Inferior parietal cortex (tissue), 1 donor: ENCODE measurements around the gene NR2F2.

Experiments used
- DNase-seq: peaks from one replicate; pipeline ENCODE4 v3.0.0-alpha.2; 2016; ENCODE audit errors: extremely low spot score

The NR2F2 gene

DNA sequence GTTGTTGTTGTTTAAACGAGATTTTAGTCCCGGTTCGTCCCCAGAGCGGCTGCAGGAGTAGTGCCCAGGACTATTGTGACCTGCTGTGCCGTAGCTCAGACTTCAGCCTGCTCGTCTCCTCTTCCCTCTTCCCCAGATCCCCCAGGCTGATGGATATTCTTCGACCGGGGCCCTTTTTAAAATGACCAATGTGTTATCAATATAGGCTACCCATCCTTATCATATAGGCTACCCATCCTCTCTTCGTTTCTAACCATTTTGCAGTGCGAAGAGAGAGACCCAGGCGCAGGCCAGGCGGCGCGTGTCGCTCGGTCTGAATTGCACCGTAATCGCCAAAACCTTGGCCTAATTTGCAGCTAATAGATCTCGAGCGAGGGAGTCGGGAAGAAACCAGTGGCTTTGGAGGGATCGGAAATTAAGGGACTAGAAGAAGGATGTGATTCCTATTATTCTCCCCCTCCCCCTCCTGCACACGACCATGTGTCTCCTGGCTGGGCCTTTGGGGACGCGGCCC lies 23.0 kb downstream of the NR2F2 start:
- no peak for DNase-seq

DNA sequence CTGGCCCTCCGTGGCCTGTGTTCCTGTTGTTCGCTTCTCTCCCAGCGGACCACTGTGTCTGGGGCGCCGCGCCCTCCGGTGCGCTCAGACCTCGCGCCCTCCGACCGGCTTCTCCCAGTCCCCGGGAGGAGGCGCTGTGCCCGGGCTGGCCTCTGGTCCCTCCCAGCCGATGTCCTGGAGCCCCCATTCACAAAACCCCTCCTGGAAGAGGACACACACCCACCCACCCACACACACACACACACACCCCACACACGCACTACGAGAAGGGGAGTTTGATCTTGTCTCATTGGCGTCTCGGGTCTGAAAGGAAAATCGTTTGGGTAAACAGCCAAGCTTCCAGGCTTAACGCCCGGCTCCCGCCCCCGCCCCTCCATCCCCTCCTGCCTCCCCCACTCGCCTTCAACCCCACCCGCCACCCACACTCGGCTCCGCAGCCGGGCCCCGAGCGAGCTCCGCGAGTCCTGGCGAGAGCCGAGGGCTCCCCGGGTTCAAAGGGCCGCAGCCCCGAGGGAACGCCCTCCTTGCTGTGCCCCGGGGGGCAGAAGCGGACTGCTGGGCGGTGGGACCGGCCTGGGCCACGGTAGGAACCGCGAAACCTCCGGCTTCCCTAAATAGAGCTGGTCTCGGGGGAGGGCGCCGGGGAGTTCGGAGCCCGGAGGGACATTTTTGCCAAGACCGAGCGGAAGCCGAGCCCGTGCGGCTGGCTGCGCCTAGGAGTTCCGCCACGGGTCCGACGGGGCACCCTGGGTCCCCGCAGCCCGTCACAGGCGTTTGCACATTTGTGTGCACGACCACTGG lies 23.6 kb downstream of the NR2F2 start:
- no peak for DNase-seq

DNA sequence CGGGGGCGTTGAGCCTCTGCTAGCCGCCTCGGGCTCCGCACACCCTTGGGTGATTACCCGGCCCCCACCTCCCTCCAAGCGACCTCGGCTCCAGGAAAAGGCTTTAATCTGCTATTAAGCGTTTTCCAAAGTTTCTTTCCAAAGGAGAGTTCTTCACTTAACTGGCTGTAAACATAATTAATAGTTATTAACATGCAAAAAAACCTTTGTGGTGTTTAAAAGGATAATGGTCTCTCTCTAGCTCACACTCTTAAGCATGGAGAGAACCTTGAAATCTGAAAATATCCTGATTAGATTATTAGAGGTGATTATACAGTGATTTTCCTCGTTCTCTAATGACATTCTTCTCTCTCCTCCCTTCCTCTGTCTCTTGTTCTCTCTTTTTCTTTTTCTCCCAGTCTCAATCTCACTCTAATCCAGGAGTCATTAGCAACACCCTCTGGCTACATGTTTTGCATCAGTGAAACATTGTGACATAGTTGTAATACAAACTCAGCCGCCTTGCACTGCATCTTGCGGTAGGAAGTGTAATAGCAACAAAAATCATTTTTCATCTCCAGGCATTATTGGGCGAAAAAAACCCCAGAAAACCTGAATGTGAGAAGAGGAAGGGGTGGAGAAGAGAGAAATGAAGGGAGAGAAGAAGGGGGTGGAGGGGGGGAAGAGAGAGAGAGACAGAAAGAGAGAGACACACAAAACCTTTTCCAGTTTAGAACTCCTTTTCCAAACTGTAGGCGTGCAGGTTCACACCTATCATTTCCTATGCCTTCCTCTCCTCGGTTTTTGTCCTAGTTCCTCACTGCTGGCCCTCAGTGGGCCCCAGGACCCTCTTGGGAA lies 24.4 kb downstream of the NR2F2 start:
- no peak for DNase-seq

DNA sequence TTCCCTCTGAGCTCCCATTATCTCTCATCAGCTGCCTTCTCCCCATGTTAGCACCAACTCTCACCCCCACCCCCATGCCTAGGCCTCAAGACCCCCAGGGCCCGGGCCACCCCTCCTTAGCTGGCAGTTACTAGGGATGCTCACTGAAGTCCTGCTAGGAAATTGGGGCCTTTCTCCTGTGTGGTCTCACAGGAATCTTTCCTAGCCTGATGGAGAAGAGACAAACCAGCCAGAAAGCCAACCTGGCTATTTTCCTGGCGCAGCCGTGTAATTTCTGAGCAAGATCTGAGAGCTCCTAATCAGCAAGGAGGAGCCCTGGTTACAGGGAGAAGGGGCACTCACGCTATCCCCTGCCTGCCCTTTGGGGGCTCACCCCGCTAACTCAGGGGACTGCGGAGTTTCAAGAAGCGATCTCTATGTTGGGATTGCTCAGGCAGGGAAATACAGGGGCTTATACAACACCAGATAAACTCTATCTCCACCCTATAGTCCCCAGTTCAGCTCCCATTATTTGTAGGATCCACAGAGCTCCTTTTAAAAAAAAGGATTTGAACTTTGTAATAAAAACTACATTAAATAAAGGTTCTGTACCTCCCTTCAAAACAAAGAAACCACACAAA lies 25.2 kb downstream of the NR2F2 start:
- DNase-seq, result no peak

DNA sequence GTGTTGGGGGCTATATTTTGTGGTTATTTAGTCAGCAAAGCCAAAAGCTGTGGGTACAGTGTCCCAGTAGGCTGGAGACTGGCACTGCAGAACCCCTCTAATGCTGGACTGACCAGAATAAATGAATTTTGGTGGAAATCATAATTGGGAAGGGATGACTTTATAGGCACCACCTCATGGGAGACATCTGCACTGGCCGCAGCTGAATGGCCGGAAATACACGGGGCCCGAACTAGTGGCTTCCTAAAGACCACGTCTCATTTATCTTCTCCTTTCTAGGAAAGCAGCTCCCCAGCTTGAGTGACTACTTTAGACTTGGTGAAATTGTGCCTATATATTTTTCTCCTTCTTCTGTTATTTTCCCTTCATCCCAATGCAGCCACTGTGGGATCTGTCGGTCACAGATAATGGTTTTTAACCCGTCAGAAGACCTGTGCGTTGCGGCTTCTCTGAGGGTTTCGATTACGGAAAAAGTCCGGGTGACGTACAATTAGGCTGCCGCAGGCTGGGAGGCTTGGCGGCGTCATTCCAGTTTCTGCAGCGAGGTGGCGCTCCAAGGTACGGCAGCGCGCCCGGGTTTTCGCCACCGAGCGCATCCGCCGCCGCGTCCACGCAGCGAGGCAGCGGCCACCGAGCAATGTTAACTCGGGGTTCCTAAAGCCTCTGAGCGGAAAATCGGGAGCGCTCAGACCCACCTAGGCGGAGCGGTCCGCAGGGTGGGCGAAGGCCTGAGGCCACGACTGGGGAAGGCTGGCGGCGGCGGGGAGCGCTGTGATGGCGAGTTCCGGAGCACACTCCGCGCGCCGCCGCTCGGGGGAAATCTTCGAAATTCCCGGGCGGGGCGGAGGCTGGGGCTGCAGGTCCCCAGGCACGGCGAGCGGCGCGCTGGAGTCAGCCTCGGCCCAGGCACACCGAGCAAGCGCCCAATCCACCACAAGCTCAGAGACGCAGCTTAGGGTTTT lies 26.3 kb downstream of the NR2F2 start:
- DNase-seq, result peak; percentile 76

DNA sequence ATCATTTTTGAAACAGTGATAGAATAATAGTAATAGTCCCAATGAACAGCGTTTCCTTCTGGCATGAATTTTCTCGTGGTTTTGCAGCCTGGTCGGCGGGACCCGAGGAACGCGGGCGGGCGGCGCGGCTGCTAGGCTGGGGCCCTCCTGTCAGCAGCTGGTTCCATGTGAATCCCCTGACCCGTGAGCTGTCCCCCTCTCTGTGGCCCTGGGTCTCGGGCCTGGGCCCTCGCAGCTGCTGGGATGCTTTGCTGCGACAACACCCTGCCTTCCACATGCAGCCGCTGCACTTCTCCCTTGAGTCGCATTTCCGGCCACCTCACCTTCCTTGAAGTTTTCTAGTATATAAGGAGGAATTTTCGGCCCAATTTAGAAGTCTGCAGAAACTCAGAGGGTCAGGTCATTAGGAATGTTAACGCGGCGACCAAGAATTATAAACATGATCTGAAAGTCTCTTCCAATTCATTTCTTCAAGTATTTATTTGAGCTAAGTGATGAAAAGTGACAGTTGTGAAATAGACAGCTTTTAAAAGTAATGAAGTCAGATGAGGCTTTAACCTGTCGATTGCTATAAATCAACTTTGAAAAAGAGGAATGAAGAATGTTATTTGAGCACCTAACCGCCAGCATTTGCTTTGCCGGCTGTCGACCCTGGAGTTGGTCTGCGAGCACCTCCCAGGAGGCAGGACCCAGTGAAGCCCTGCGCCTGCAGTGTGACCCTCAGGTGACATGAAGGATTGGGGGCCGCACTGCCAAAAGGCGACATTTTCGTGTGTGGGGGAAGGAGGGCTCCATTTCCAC lies 27.7 kb downstream of the NR2F2 start:
- no peak for DNase-seq

DNA sequence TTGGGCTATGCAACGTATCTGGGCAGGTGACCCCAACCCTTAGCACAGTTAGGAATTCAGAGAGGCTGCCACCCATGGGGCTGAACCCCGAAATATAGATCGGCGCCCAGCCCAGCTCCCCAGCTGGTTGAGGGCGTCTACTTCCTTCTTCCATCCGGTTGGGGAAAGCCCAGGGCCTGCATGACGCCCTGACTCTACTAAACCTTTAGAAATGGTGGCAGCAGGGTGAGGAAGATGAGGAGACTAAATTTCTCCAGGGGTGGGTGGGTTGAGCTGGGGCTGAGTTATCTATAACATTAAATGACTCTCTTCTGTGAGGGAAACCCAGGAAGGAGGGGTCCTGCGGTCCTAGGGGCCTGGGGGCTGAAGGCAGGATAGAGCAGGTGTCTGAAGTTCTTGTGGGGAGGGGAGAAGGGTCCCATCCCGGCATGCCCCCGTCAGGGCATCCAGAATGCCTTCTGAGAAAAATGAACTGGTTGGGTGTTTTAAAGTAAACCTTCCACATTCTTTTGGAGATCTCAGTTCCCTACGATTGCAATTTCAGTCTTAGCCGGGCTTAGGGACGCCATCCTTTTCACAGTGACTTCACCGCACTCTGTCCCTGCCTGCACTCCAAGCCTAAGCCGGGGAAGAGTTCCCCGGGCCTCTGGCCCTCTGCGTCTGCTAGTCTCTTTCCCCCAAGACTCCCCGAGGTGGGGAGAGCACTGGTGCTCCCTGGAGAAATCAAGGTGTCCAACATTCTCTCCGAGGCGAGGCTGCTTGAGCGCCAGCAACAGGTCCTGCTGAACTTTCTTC lies 28.5 kb downstream of the NR2F2 start:
- DNase-seq, result no peak

DNA sequence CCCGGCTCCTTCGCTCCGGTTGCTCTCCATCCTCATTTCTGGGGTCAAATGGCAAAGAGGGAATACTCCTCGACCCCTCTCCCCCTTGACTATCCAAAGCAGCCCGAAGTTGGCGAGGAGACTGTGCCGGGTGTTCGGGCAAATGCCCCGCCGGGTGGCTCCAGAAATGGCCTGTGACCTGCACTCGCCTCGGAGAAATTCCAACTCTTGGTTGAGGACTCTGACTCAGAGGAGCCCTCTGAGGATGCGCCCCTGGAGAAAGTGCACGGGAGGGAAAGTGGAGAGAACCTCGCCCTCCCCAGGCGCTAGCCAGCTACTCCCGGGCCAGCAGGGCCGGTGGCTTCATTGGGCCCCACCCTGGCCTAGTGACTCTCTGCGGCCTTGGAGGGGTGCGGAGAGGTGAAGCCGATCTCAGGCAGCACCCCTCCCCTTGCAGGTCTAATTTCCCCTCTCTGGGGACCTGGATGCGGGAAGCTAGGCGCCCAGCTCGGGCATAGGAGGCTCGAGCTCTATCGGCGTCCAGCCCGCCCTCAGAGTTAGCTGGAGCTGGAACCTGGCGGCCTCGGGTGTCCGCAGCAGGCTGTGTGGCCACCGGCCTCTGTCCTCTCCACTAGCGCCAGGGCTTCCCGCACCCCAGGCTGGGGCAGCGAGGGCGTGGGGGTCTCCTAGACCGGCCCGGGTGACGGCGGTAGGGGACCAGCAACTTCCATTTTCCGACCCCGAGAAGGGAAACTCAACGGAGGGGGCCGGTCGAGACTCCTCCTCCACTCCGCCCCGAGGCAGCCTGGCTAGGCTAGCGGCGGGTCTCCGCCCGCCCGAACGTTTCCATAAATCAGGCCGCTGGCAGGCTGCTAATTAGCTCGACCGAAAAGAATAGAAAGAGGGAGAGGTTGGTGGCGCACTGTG lies 29.4 kb downstream of the NR2F2 start:
- DNase-seq, result no peak

DNA sequence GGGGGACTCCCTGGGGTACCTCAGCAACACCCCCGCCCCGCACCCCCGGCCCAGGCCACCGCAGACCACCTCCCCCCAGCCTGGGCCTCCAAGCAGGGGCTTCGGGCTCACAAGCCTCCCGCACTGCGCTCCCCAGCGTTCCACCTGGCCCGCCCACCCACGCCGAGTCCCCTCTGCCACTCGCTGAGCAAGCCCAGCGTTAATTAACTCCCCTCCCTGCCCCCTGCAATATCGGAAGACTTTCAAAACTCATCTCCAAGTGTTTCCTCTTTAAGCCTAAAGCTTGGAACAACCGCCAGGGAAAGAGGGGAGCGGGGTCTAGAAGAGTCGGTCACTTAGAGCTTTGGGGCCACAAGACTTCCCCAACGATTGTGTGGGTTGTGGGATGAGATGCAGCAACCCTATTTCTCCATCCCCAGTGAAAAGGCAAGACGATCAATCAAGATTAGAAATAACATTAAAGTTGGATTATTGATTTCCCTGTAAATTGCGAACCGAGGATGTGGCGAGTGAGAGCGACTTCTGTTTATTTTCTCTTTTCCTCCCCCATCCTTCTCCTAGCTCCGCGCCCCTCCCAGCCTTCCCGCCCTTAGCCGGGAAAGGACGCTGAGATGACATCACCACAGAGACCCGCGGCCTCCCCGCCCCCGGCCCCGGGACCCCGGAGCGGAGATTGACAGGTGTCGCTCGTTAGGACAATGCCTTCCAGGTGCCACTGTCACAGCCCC lies 30.2 kb downstream of the NR2F2 start:
- DNase-seq, result no peak

DNA sequence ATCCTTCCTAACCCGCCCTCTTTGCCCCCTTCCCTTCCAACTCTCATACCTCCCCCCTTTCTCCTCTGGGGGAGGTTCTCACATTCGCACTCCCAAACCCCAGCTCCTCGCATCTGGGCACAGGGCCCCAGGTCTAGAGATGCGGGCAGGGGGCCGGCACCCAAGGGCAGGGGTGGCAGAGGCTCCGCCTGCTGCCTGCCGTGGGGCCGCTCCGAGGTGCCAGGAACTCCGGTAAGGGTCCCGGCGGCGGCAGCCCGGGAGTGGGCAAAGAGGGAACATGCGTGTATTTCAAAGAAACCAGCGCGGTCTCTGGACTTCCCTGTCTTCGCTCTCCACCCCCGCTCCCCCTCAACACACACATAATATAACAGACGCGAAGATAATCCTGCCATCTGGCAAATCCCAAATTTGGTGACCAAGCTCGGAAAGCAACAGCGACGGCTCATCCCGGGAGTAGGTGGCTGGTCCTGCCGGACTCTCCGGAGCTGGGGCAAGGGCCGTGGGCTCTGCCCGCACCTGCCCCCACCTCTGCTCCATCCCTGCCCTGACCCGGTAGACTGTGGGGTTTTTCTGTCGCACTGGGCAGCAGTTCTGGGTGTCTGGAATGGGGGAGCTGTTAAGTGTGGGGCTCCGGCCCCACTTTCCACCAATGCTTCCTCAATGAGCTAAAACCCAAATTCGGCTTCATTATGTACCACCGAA lies 31.0 kb downstream of the NR2F2 start:
- no peak for DNase-seq

DNA sequence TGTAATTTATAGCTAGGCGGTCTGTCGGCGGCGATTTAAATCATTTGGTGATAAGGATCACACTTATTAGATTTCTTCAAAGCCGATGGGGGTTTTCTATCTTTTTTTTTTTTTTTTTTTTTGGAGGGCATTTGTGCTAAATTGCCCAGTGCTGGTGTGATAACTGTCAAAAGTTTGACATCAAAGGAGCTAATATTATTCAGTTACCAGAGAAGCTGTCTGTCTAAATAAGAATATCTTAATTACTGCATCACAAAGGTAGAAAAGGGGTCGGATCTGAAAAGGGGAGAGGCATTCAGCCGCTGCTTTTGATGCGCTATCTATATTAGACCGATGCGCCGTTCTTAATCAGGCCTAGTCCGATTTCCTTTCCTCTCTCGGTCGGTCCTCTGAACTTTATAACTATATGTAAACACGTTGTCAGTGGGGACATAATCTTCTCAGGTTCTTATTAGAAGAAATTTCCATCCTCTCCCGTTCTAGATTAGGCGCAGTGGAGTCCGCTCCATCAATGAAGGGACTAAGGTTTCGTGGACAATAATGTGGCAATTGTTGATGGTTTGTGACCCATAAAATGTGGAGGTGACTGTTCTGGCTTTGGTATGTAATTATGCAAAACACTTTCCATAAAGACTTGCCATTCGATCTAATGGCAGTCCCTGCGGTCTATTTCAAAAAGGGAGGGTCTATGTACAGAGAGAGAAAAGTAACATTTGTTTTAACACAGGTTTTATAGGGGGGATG lies 31.7 kb downstream of the NR2F2 start:
- DNase-seq, result no peak

DNA sequence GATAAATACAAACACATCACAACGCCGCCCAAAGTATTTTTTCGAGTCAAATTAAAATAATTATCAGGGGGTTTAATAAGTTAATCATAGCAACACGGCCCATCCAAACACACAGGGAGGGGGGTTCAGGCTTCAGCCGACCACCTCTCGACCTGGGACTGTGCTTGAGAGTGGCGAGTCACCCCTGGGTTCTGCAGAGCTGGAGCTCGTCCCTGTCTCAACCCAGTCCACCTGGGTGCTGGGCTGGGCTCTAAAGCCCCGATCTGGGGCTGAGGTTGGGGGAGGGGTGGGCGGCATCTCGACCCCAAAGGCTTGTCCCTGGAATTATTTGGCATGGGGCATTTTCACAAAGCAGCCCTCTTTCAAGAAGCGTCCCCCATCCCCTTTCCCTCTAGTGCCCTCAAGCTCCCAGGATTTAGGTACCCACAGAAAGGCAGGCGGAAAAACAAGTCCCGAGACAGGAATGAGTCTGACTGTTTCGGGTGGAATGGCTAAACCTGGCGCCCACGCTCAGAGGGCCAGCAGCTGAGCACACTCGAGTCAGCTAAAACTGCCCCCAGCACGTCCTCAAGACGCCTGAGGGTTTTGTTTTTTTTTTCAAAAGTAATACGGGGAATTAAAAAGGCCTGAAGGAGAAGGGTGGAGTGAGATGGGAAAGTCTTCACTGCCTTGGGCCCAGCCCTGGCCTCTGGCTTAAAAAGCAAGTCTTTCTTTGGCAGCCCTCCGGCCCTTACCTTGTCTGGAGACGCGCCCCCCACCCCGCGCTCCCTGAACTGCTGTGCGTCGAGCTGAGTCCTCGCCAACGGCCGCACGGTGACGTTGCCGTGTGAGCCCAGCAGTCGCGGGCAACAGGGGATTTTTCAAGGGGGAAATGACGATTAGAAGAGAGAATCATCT lies 32.5 kb downstream of the NR2F2 start:
- no peak for DNase-seq

DNA sequence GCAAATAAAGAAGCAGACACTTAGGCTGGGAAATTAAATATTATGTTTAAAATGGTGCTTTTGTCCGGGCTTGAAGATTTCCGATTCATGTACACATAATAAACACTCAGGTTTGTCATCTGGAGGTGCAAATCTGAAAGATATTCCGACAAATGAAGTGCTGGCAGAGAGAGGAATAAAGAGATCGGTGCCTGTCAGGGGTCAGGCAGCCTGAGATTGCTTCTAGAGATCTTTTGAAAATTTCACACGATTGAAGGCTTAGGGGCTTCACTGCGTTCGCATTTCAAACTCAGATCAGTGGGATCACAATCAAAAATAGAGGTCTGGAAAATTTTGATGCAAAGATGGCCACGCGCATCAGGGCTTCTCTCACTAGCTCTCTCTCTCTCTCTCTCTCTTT lies 33.2 kb downstream of the NR2F2 start:
- no peak for DNase-seq

DNA sequence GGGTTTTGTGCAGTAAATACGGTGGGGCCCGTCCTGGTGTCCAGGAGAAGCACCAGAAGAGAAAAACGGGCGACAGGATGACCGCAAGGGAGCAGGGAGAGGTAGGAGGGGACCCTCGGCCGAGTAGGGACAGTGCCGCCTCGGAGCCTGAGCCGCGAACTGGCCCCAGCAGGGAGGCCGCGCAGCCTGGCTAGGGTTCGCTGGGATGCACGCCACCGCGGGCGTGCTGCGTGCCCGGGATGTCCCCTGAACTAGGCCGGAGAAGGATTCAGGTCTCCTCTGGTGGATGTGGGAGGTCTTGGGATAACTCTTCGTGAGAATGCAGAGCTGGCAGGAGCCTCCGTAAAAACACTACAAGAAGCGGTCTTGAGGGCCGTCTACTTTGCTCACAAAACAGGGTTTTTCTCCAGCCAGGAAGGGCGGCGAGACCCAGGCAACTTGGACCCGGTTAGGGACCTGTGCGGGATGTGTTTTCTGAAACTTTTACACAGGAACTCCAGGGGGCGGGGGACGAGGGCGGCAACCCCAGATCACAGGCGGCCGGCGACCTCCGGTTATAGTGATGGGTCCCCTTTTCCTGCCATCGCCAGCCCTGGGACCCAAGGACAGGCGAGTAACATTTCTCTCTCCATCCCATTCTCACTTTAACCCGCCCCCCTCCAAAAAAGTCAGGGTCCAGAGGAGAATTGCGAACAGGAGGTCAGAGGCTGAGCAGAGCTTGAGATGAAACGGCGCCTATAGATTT lies 35.5 kb downstream of the NR2F2 start:
- no peak for DNase-seq

DNA sequence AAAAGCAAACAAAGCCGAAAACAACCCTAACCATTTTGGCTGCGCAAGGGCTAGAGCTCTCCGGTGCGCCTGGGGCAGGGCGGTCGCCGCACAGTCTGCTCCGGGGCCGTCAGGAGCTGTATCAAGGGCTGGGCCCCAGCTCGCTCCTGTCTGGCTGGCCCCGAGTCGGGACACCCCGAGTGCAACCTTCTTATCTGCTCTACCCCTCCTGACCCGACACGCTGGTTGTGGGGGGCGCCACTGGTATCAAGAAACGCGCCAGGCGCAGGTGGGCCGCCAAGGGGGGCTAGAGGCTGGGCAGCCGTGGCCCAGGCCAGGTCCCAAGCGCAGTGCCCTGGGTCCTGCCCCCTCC lies 36.0 kb downstream of the NR2F2 start:
- DNase-seq, result no peak
